ENCODE measurements around the gene AK5.
"Not testable (repeated sequence)": the region's sequence is repeated elsewhere in the genome, so short reads cannot be mapped to it uniquely, and the experiment has no call there.

Gene AK5

DNA sequence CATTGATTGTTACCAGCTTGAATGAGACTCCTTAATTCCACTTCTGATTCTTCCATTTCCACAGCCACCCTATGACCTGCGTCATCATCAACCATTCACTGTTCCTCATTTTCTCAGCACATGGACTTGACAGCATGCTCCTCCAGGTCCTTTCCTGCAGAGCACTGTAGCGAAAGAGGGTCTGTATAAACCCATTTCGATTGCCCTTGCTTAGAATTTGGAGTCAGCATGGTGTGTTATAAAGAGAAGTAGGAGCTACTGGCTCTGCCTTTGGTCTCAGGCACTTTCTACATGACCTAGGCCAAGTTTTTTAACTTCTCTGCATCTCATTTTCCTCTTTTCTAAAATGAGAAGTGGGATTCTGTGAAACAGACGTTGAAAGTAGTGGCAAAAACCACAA, 133.8 kb downstream of the AK5 start:
- no peak overlapping the region for H2BK15ac ChIP-seq (ENCODE audit: low read length)
- no peak overlapping the region for H3K18ac ChIP-seq (ENCODE audit: low read length)
- no peaks in the 10 kb centered on the region for H3K27me3 ChIP-seq (ENCODE audit: control insufficient read depth in 3 of 3, insufficient read depth in 3 of 3, low read depth in 1 of 3, low read length in 3 of 3)
- peaks cover 13 to 26% of the 10 kb centered on the region in 2 donors for H3K4me1 ChIP-seq (ENCODE audit: control insufficient read depth in 2 of 2, insufficient read depth in 1 of 2, low read depth in 1 of 2, low read length in 2 of 2)
- no peak overlapping the region for H3K9ac ChIP-seq (ENCODE audit: low read depth, low read length, poor library complexity)
- no peak overlapping the region for H2BK5ac ChIP-seq (ENCODE audit: low read length)
- no CpG with 5 or more reads among the region's 4 CpGs for WGBS, 2 donors (ENCODE audit: extremely low coverage in 2 of 2, insufficient read length in 2 of 2, insufficient replicate concordance in 1 of 2)
- H3K23ac ChIP-seq (ENCODE audit: low read depth, low read length, poor library complexity): no peak overlapping the region
- no peaks in the 10 kb centered on the region for H3K79me1 ChIP-seq (ENCODE audit: low read depth, low read length)
- H2AFZ ChIP-seq (ENCODE audit: low read length): no peak overlapping the region
- no peak overlapping the region for H2AK5ac ChIP-seq (ENCODE audit: low read depth, low read length)
- no peak overlapping the region for H4K8ac ChIP-seq (ENCODE audit: low read depth, low read length)
- DNase-seq (ENCODE audit: low spot score): no peak
- no peak overlapping the region for H2BK12ac ChIP-seq (ENCODE audit: low read length)
- no peak overlapping the region for H4K91ac ChIP-seq (ENCODE audit: low read depth, low read length, poor library complexity)
- H2BK120ac ChIP-seq (ENCODE audit: low read depth, low read length): no peak overlapping the region
- no peaks in the 10 kb centered on the region for H3K36me3 ChIP-seq (replicated peaks in 1 of 2; ENCODE audit: control insufficient read depth in 2 of 2, insufficient read depth in 2 of 2, low read length in 2 of 2)
- H3K27ac ChIP-seq (replicated peaks; ENCODE audit: low read length): no peak overlapping the region
- H3K4ac ChIP-seq (ENCODE audit: low read length): no peak overlapping the region
- H3K9me3 ChIP-seq (replicated peaks in 1 of 2; ENCODE audit: control insufficient read depth in 2 of 2, insufficient read depth in 1 of 2, low read depth in 1 of 2, low read length in 2 of 2): peaks cover 0 to 8% of the 10 kb centered on the region in 2 donors
- no peak overlapping the region for H3K14ac ChIP-seq (ENCODE audit: low read length)
- H3K4me2 ChIP-seq (ENCODE audit: insufficient read depth, low read length, poor library complexity, severe bottlenecking): no peak overlapping the region
- no peak overlapping the region for H3K4me3 ChIP-seq (ENCODE audit: low read length in 2 of 2)

DNA sequence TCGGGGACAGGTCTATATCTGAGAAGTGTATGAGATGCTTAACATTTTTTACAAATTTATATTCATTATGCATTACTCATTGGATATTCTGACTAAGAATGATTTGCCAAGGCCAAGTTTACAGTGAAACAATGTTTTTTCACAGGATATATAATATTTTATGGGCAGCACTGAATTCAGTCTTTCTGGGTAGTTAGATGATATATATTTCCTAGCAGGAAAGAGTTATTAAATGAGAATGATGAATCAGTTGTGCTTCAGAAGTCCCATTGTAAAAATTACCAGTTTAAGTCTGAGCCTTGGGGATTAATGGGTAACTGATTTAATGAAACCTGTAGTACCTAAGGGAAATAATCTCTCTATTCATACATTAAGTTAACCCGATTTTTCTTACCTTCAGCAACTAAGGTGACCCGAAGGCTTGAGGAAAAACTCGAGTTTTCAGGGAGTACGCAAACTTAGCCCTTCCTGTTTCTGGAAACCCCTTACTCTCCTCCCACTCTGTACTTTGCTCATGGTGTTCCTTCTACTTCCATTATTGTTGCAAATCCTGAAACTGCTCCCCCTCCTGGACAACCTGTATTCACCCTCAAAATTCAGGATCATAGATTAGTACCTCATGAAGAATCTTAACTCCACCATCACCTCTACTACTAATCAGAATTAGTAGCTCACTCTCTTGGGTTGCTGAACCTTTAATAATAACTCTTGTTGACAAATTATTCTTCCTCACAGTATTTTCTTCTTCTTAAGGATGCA, 135.1 kb downstream of the AK5 start:
- Histone ChIP-seq H2BK120ac (ENCODE audit: low read depth, low read length) (no peak overlapping the region), H3K14ac (ENCODE audit: low read length) (no peak overlapping the region), H3K27me3 (ENCODE audit: control insufficient read depth in 3 of 3, insufficient read depth in 3 of 3, low read depth in 1 of 3, low read length in 3 of 3) (no peaks in the 10 kb centered on the region), H3K9me3 (replicated peaks in 1 of 2; ENCODE audit: control insufficient read depth in 2 of 2, insufficient read depth in 1 of 2, low read depth in 1 of 2, low read length in 2 of 2) (peaks cover 0 to 8% of the 10 kb centered on the region in 2 donors), H3K9ac (ENCODE audit: low read depth, low read length, poor library complexity) (no peak overlapping the region), H2AFZ (ENCODE audit: low read length) (no peak overlapping the region), H3K36me3 (replicated peaks in 1 of 2; ENCODE audit: control insufficient read depth in 2 of 2, insufficient read depth in 2 of 2, low read length in 2 of 2) (no peaks in the 10 kb centered on the region), H2BK15ac (ENCODE audit: low read length) (no peak overlapping the region), H3K4ac (ENCODE audit: low read length) (no peak overlapping the region), H3K18ac (ENCODE audit: low read length) (no peak overlapping the region), H3K27ac (replicated peaks; ENCODE audit: low read length) (no peak overlapping the region), H2BK12ac (ENCODE audit: low read length) (no peak overlapping the region), H2AK5ac (ENCODE audit: low read depth, low read length) (no peak overlapping the region), H3K4me3 (ENCODE audit: low read length in 2 of 2) (no peak overlapping the region), H3K4me1 (ENCODE audit: control insufficient read depth in 2 of 2, insufficient read depth in 1 of 2, low read depth in 1 of 2, low read length in 2 of 2) (peaks cover 13 to 21% of the 10 kb centered on the region in 2 donors), H2BK5ac (ENCODE audit: low read length) (no peak overlapping the region), H4K91ac (ENCODE audit: low read depth, low read length, poor library complexity) (no peak overlapping the region), H3K79me1 (ENCODE audit: low read depth, low read length) (no peaks in the 10 kb centered on the region), H3K4me2 (ENCODE audit: insufficient read depth, low read length, poor library complexity, severe bottlenecking) (no peak overlapping the region), H3K23ac (ENCODE audit: low read depth, low read length, poor library complexity) (no peak overlapping the region), H4K8ac (ENCODE audit: low read depth, low read length) (no peak overlapping the region)
- WGBS, 2 donors (ENCODE audit: extremely low coverage in 2 of 2, insufficient read length in 2 of 2, insufficient replicate concordance in 1 of 2): no CpG with 5 or more reads among the region's 5 CpGs
- no peak for DNase-seq (ENCODE audit: low spot score)

DNA sequence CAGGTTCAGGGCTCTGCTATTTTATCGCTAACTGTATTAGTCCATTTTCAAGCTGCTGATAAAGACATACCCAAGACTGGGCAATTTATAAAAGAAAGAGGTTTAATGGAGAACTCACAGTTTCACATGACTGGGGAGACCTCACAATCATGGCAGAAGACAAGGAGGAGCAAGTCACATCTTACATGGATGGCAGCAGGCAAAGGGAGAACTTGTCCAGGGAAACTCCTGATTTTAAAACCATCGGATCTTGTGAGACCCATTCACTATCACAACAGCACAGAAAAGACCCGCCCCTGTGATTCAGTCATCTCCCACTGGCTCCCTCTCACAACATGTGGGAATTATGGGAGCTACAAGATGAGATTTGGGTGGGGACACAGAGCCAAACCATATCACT, 136.2 kb downstream of the AK5 start:
- not testable (repeated sequence) for H2AK5ac ChIP-seq (ENCODE audit: low read depth, low read length); H2BK15ac ChIP-seq (ENCODE audit: low read length); H3K27ac ChIP-seq (replicated peaks; ENCODE audit: low read length); H3K18ac ChIP-seq (ENCODE audit: low read length); H3K23ac ChIP-seq (ENCODE audit: low read depth, low read length, poor library complexity); H2BK12ac ChIP-seq (ENCODE audit: low read length); H3K4me2 ChIP-seq (ENCODE audit: insufficient read depth, low read length, poor library complexity, severe bottlenecking); H3K14ac ChIP-seq (ENCODE audit: low read length); H2AFZ ChIP-seq (ENCODE audit: low read length); H3K79me1 ChIP-seq (ENCODE audit: low read depth, low read length); H4K8ac ChIP-seq (ENCODE audit: low read depth, low read length); H3K9ac ChIP-seq (ENCODE audit: low read depth, low read length, poor library complexity); H4K91ac ChIP-seq (ENCODE audit: low read depth, low read length, poor library complexity); H2BK5ac ChIP-seq (ENCODE audit: low read length); H2BK120ac ChIP-seq (ENCODE audit: low read depth, low read length); H3K4me3 ChIP-seq (ENCODE audit: low read length in 2 of 2); DNase-seq (ENCODE audit: low spot score); H3K27me3 ChIP-seq (ENCODE audit: control insufficient read depth in 3 of 3, insufficient read depth in 3 of 3, low read depth in 1 of 3, low read length in 3 of 3); H3K36me3 ChIP-seq (replicated peaks in 1 of 2; ENCODE audit: control insufficient read depth in 2 of 2, insufficient read depth in 2 of 2, low read length in 2 of 2); H3K4ac ChIP-seq (ENCODE audit: low read length)
- Histone ChIP-seq H3K4me1 (ENCODE audit: control insufficient read depth in 2 of 2, insufficient read depth in 1 of 2, low read depth in 1 of 2, low read length in 2 of 2) (peaks cover 4 to 13% of the 10 kb centered on the region in 2 donors), H3K9me3 (replicated peaks in 1 of 2; ENCODE audit: control insufficient read depth in 2 of 2, insufficient read depth in 1 of 2, low read depth in 1 of 2, low read length in 2 of 2) (peaks cover 0 to 12% of the 10 kb centered on the region in 2 donors)
- WGBS, 2 donors (ENCODE audit: extremely low coverage in 2 of 2, insufficient read length in 2 of 2, insufficient replicate concordance in 1 of 2): no CpG with 5 or more reads among the region's 3 CpGs

DNA sequence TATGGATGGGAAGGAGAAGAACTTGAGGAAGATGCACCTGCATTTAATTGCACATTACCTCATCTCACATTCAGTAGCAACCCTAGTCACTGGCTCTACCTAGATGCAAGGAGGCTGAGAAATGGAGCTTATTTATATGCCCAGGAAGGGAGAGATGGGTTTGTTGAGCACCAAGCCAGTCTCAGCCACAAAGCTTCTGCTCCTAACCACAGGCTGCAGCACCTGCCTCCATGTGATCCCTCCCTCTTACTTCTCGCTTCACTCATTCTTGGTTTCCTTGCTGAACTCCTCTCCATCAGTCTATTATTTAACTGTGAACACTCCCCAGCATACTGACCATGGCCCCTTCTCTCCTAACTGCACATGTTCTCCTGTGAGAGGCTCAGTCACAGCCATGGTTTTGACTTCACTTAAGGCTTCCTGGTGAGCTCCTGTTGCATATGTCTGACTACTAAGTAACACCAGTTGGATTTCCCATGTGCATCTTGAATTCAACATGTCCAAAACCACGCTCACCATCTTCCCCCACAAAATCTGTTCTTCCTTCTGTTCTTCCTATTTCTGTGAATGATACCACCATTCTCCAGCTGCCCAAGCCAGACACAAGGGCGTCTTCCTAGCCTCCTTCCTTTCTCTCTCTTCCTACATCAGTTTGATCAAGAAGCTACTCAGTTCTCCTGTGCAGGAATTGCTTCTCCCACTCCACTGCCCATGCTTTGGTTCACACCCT, 139.8 kb downstream of the AK5 start:
- DNase-seq (ENCODE audit: low spot score): no peak
- H3K79me1 ChIP-seq (ENCODE audit: low read depth, low read length): no peaks in the 10 kb centered on the region
- H3K18ac ChIP-seq (ENCODE audit: low read length): no peak overlapping the region
- H3K36me3 ChIP-seq (replicated peaks in 1 of 2; ENCODE audit: control insufficient read depth in 2 of 2, insufficient read depth in 2 of 2, low read length in 2 of 2): no peaks in the 10 kb centered on the region
- no CpG with 5 or more reads among the region's 3 CpGs for WGBS, 2 donors (ENCODE audit: extremely low coverage in 2 of 2, insufficient read length in 2 of 2, insufficient replicate concordance in 1 of 2)
- H3K23ac ChIP-seq (ENCODE audit: low read depth, low read length, poor library complexity): no peak overlapping the region
- no peak overlapping the region for H2BK120ac ChIP-seq (ENCODE audit: low read depth, low read length)
- no peak overlapping the region for H3K4me3 ChIP-seq (ENCODE audit: low read length in 2 of 2)
- H4K8ac ChIP-seq (ENCODE audit: low read depth, low read length): no peak overlapping the region
- H4K91ac ChIP-seq (ENCODE audit: low read depth, low read length, poor library complexity): no peak overlapping the region
- no peak overlapping the region for H2BK15ac ChIP-seq (ENCODE audit: low read length)
- no peaks in the 10 kb centered on the region for H3K27me3 ChIP-seq (ENCODE audit: control insufficient read depth in 3 of 3, insufficient read depth in 3 of 3, low read depth in 1 of 3, low read length in 3 of 3)
- no peak overlapping the region for H3K14ac ChIP-seq (ENCODE audit: low read length)
- H3K9me3 ChIP-seq (replicated peaks in 1 of 2; ENCODE audit: control insufficient read depth in 2 of 2, insufficient read depth in 1 of 2, low read depth in 1 of 2, low read length in 2 of 2): peaks cover 0 to 27% of the 10 kb centered on the region in 2 donors
- H2AFZ ChIP-seq (ENCODE audit: low read length): no peak overlapping the region
- H3K9ac ChIP-seq (ENCODE audit: low read depth, low read length, poor library complexity): no peak overlapping the region
- H3K4me1 ChIP-seq (ENCODE audit: control insufficient read depth in 2 of 2, insufficient read depth in 1 of 2, low read depth in 1 of 2, low read length in 2 of 2): no peaks in the 10 kb centered on the region
- H3K4ac ChIP-seq (ENCODE audit: low read length): no peak overlapping the region
- no peak overlapping the region for H2BK12ac ChIP-seq (ENCODE audit: low read length)
- no peak overlapping the region for H3K4me2 ChIP-seq (ENCODE audit: insufficient read depth, low read length, poor library complexity, severe bottlenecking)
- no peak overlapping the region for H2BK5ac ChIP-seq (ENCODE audit: low read length)
- H3K27ac ChIP-seq (replicated peaks; ENCODE audit: low read length): no peak overlapping the region
- no peak overlapping the region for H2AK5ac ChIP-seq (ENCODE audit: low read depth, low read length)
